Progenitor cell of endocrine pancreas (in vitro differentiated cells): ENCODE results near the gene GATAD1. TPM values are rescaled to one million over a fixed set of nuclear protein-coding genes. Genes with fewer than 3 reads are reported as not detected.
"Not testable (repeated sequence)": the region's sequence is repeated elsewhere in the genome, so short reads cannot be mapped to it uniquely, and the experiment has no call there.

ENCODE experiments used
- DNase-seq: peaks from one replicate; pipeline ENCODE4 v3.0.0; 2021; ENCODE audit warnings: low spot score; ENCODE audit not compliant: unreplicated experiment
- H3K27ac Mint-ChIP-seq: 2 replicates; pipeline ENCODE4 v1.8.0; 2021; ENCODE audit warnings: mild to moderate bottlenecking, moderate library complexity, mixed read lengths
- H3K27me3 Mint-ChIP-seq: 2 replicates; pipeline ENCODE4 v1.8.0; 2021; ENCODE audit warnings: mixed read lengths
- H3K36me3 Mint-ChIP-seq: 2 replicates; pipeline ENCODE4 v1.8.0; 2022; ENCODE audit warnings: mixed read lengths; ENCODE audit not compliant: insufficient read depth
- H3K4me1 Mint-ChIP-seq: 2 replicates; pipeline ENCODE4 v1.8.0; 2021; ENCODE audit warnings: low read depth, mixed read lengths
- H3K4me3 Mint-ChIP-seq: 2 replicates; pipeline ENCODE4 v1.8.0; 2021; ENCODE audit warnings: low read depth, mild to moderate bottlenecking, moderate library complexity, mixed read lengths
- H3K9me3 Mint-ChIP-seq: 2 replicates; pipeline ENCODE4 v1.8.0; 2021; ENCODE audit warnings: low read depth, mixed read lengths
- CTCF ChIP-seq: fragments of 200-600 bp; sonication (generic); IDR thresholded peaks from one replicate; pipeline ENCODE4 v1.5.0; 2021; ENCODE audit warnings: antibody characterized with exemption, mild to moderate bottlenecking; ENCODE audit not compliant: unreplicated experiment
- total RNA-seq: library from RNA; stranded (reverse); gene quantifications from 2 replicates; pipeline ENCODE4 v1.2.1, GENCODE V29; 2021

GATAD1 gene
- total RNA-seq, 1 donor from 2014 or later = 51.0 TPM

GRCh38 chr7:92404170-92404614, 43.1 kb upstream of the GATAD1 start:
- TF ChIP-seq CTCF = no peak
- no peaks in the 10 kb centered on the region for H3K36me3 Mint-ChIP-seq
- H3K27me3 Mint-ChIP-seq = no peaks in the 10 kb centered on the region
- no peaks in the 10 kb centered on the region for H3K9me3 Mint-ChIP-seq
- H3K4me1 Mint-ChIP-seq = peaks cover 2% of the 10 kb centered on the region
- no peak overlapping the region for H3K4me3 Mint-ChIP-seq
- H3K27ac Mint-ChIP-seq = peak overlapping the region; percentile 21
- DNase-seq = no peak

GRCh38 chr7:92409357-92409756, 37.9 kb upstream of the GATAD1 start:
- Mint-ChIP-seq H3K4me1 (no peaks in the 10 kb centered on the region), H3K4me3 (no peak overlapping the region), H3K27ac (no peak overlapping the region), H3K27me3 (peaks cover 5% of the 10 kb centered on the region), H3K9me3 (peaks cover 2% of the 10 kb centered on the region), H3K36me3 (no peaks in the 10 kb centered on the region)
- DNase-seq = no peak
- TF ChIP-seq CTCF = no peak

GRCh38 chr7:92410162-92410561, 37.1 kb upstream of the GATAD1 start:
- not testable (repeated sequence) for H3K36me3 Mint-ChIP-seq, DNase-seq, H3K4me3 Mint-ChIP-seq, H3K4me1 Mint-ChIP-seq, H3K27me3 Mint-ChIP-seq, H3K27ac Mint-ChIP-seq, H3K9me3 Mint-ChIP-seq

- no peak overlapping the region for H3K27ac Mint-ChIP-seq
- no peaks in the 10 kb centered on the region for H3K36me3 Mint-ChIP-seq
- peaks cover 5% of the 10 kb centered on the region for H3K27me3 Mint-ChIP-seq
Observed at GRCh38 chr7:92412745-92413144, 34.5 kb upstream of the GATAD1 start.

GRCh38 chr7:92413550-92413949, 33.7 kb upstream of the GATAD1 start:
- no peak overlapping the region for H3K27ac Mint-ChIP-seq
- H3K27me3 Mint-ChIP-seq = peaks cover 5% of the 10 kb centered on the region
- no peaks in the 10 kb centered on the region for H3K4me1 Mint-ChIP-seq
- no peak overlapping the region for H3K4me3 Mint-ChIP-seq
- no peak for DNase-seq
- no peak for TF ChIP-seq CTCF
- no peaks in the 10 kb centered on the region for H3K36me3 Mint-ChIP-seq
- peaks cover 2% of the 10 kb centered on the region for H3K9me3 Mint-ChIP-seq

More at GRCh38 chr7:92412745-92413144, 34.5 kb upstream of the GATAD1 start:
- Mint-ChIP-seq H3K4me1 (no peaks in the 10 kb centered on the region), H3K4me3 (no peak overlapping the region), H3K9me3 (peaks cover 2% of the 10 kb centered on the region)
- no peak for TF ChIP-seq CTCF
- no peak for DNase-seq

- no peaks in the 10 kb centered on the region for H3K9me3 Mint-ChIP-seq
- no peaks in the 10 kb centered on the region for H3K4me1 Mint-ChIP-seq
- H3K36me3 Mint-ChIP-seq = no peaks in the 10 kb centered on the region
- H3K4me3 Mint-ChIP-seq = no peak overlapping the region
- DNase-seq = no peak
- H3K27me3 Mint-ChIP-seq = peaks cover 5% of the 10 kb centered on the region
- TF ChIP-seq CTCF = no peak
- H3K27ac Mint-ChIP-seq = no peak overlapping the region
Observed at GRCh38 chr7:92415225-92415624, 32.1 kb upstream of the GATAD1 start.
